HepG2 (cell line): ENCODE results near the gene DUS1L. TPM values are rescaled to one million over a fixed set of nuclear protein-coding genes. Genes with fewer than 3 reads are reported as not detected.

Experiments used
- CENPX ChIP-seq: sonication (generic); formaldehyde crosslinking; IDR thresholded peaks from 2 replicates; pipeline ENCODE4 v1.9.0; 2021; ENCODE audit warnings: mild to moderate bottlenecking, missing genetic modification reagents, moderate library complexity
- CHCHD3 ChIP-seq: sonication (generic); formaldehyde crosslinking; IDR thresholded peaks from 2 replicates; pipeline ENCODE4 v1.8.0; 2022; ENCODE audit warnings: mild to moderate bottlenecking, missing genetic modification reagents, moderate library complexity
- FOSL1 ChIP-seq: sonication (generic); formaldehyde crosslinking; IDR thresholded peaks from 2 replicates; pipeline ENCODE4 v1.9.0; 2021; ENCODE audit warnings: missing genetic modification reagents, borderline replicate concordance
- NR1H2 ChIP-seq: sonication (generic); formaldehyde crosslinking; IDR thresholded peaks from 2 replicates; pipeline ENCODE4 v1.8.1; 2022; ENCODE audit warnings: low read depth, missing genetic modification reagents, borderline replicate concordance
- SIX1 ChIP-seq: sonication (generic); formaldehyde crosslinking; IDR thresholded peaks from 2 replicates; pipeline ENCODE4 v1.4.0; 2020; ENCODE audit warnings: missing genetic modification reagents, borderline replicate concordance
- ZFY ChIP-seq: sonication (generic); formaldehyde crosslinking; IDR thresholded peaks from 2 replicates; pipeline ENCODE4 v1.4.0; 2020; ENCODE audit warnings: missing genetic modification reagents
- ZFYVE20 ChIP-seq: sonication (generic); formaldehyde crosslinking; IDR thresholded peaks from 2 replicates; pipeline ENCODE4 v1.8.0; 2023; ENCODE audit warnings: low read depth, mild to moderate bottlenecking, moderate library complexity, missing genetic modification reagents, borderline replicate concordance
- ZNF253 ChIP-seq: sonication (generic); formaldehyde crosslinking; IDR thresholded peaks from 2 replicates; pipeline ENCODE4 v1.8.0; 2022; ENCODE audit warnings: mild to moderate bottlenecking, missing genetic modification reagents, borderline replicate concordance
- ZNF44 ChIP-seq: sonication (generic); formaldehyde crosslinking; IDR thresholded peaks from 2 replicates; pipeline ENCODE4 v1.5.1; 2020; ENCODE audit warnings: mild to moderate bottlenecking, missing genetic modification reagents
- ZNF543 ChIP-seq: sonication (generic); formaldehyde crosslinking; IDR thresholded peaks from 2 replicates; pipeline ENCODE4 v1.4.0; 2020; ENCODE audit warnings: mild to moderate bottlenecking, missing genetic modification reagents
- polyA plus RNA-seq, 8 experiments: library from polyadenylated mRNA; depleted of rRNA in 3 of 8; stranded (reverse) in 7 of 8; unstranded in 1 of 8; fragments of >200 nt; fragmentation: Illumina TruSeq in 4 of 8; extraction: Trizol in 4 of 8; gene quantifications; 2 replicates each; pipeline versions ENCODE4 v1.2.1 to v1.2.3, GENCODE V29; 2011 to 2016; ENCODE audit warnings: low read depth in 4 of 8, missing spikeins in 1 of 8, mixed read lengths in 1 of 8; ENCODE audit not compliant: insufficient read depth in 1 of 8
- total RNA-seq, 5 experiments: library from RNA; depleted of rRNA; stranded (reverse); fragments of >200 nt; fragmentation: Illumina TruSeq; extraction: Trizol; gene quantifications; 2 replicates each; pipeline ENCODE4 v1.2.3, GENCODE V29; 2016; ENCODE audit warnings: low read depth in 1 of 5
- TF ChIP-seq, protein P1 (sequence below): IDR thresholded peaks from 2 replicates; pipeline ENCODE4 v1.6.1; 2016; ENCODE audit warnings: low read depth, missing genetic modification reagents, missing compliant biosample characterization
- TF ChIP-seq, protein P2 (sequence below): sonication (generic); formaldehyde crosslinking; IDR thresholded peaks from 2 replicates; pipeline ENCODE4 v1.5.0; 2020; ENCODE audit warnings: missing genetic modification reagents

DUS1L gene
- total and polyA plus RNA-seq, 2 of the 13 experiments (the other 11 are each of a cell fraction or from before 2014, with no cell fraction given): 81.0 to 109 TPM

DNA sequence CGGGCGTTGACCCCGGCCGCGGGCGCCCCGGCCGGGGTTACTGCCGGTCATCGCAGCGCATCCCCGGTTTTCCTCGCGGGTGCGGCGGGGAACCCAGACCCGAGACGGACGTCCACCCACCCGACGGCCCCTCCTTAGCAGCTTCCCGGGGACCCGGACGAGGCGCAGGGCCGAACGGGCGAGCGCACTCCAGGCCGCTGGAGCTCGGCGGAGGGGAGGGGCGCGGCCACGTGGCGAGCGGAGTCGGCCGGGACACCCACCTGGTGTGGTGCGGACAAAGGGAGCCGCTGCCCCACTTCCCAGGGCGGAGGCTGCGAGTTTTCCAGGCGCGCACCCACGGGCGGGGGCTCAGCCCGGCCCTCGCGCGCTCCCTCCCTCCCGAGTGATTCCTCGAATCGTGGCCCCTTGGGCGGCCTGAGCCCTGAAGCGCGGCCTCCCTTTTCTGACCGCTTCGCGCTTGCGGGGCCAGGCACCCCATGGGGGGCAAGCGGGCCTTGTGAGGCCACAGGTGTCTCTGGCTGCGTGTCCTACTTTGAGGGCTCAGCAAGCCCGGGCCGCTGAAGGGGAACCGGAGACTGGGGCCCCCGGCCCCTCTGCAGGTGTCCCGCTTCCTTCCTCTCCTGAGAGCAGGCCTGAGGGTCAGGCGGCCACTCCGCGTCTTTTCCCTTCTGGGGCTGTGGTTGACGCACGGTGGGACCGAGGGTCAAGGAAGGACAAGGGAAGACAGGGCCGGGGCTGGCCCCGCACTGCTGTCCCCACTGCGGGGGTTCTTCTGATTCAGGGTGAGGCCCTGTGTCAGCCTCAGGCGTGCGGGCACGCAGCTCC is 33.5 kb upstream of the DUS1L start (continued):
- TF ChIP-seq, protein P1, sequence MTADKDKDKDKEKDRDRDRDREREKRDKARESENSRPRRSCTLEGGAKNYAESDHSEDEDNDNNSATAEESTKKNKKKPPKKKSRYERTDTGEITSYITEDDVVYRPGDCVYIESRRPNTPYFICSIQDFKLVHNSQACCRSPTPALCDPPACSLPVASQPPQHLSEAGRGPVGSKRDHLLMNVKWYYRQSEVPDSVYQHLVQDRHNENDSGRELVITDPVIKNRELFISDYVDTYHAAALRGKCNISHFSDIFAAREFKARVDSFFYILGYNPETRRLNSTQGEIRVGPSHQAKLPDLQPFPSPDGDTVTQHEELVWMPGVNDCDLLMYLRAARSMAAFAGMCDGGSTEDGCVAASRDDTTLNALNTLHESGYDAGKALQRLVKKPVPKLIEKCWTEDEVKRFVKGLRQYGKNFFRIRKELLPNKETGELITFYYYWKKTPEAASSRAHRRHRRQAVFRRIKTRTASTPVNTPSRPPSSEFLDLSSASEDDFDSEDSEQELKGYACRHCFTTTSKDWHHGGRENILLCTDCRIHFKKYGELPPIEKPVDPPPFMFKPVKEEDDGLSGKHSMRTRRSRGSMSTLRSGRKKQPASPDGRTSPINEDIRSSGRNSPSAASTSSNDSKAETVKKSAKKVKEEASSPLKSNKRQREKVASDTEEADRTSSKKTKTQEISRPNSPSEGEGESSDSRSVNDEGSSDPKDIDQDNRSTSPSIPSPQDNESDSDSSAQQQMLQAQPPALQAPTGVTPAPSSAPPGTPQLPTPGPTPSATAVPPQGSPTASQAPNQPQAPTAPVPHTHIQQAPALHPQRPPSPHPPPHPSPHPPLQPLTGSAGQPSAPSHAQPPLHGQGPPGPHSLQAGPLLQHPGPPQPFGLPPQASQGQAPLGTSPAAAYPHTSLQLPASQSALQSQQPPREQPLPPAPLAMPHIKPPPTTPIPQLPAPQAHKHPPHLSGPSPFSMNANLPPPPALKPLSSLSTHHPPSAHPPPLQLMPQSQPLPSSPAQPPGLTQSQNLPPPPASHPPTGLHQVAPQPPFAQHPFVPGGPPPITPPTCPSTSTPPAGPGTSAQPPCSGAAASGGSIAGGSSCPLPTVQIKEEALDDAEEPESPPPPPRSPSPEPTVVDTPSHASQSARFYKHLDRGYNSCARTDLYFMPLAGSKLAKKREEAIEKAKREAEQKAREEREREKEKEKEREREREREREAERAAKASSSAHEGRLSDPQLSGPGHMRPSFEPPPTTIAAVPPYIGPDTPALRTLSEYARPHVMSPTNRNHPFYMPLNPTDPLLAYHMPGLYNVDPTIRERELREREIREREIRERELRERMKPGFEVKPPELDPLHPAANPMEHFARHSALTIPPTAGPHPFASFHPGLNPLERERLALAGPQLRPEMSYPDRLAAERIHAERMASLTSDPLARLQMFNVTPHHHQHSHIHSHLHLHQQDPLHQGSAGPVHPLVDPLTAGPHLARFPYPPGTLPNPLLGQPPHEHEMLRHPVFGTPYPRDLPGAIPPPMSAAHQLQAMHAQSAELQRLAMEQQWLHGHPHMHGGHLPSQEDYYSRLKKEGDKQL (CRISPR knock-in tag): no peak
- TF ChIP-seq ZNF253 (CRISPR knock-in tag) (no peak), ZFYVE20 (CRISPR knock-in tag) (no peak), NR1H2 (peak; percentile 100), ZFY (CRISPR knock-in tag) (peak; percentile 57), CHCHD3 (CRISPR knock-in tag) (peak; percentile 33; the same call in 1 of the 2 replicates), ZNF44 (CRISPR knock-in tag) (no peak), FOSL1 (CRISPR knock-in tag) (no peak), SIX1 (CRISPR knock-in tag) (no peak), ZNF543 (CRISPR knock-in tag) (no peak), CENPX (no peak)
- TF ChIP-seq, protein P2, sequence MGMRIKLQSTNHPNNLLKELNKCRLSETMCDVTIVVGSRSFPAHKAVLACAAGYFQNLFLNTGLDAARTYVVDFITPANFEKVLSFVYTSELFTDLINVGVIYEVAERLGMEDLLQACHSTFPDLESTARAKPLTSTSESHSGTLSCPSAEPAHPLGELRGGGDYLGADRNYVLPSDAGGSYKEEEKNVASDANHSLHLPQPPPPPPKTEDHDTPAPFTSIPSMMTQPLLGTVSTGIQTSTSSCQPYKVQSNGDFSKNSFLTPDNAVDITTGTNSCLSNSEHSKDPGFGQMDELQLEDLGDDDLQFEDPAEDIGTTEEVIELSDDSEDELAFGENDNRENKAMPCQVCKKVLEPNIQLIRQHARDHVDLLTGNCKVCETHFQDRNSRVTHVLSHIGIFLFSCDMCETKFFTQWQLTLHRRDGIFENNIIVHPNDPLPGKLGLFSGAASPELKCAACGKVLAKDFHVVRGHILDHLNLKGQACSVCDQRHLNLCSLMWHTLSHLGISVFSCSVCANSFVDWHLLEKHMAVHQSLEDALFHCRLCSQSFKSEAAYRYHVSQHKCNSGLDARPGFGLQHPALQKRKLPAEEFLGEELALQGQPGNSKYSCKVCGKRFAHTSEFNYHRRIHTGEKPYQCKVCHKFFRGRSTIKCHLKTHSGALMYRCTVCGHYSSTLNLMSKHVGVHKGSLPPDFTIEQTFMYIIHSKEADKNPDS (CRISPR knock-in tag): no peak; the same call in 1 of the 2 replicates
